HG02973 (cell line): ENCODE results near the gene GFM1.

Source experiments
- ATAC-seq: cut with Tn5 transposase; IDR thresholded peaks from one replicate; pipeline ENCODE4 v1.9.1; 2021; ENCODE audit warnings: moderate library complexity; ENCODE audit not compliant: unreplicated experiment

The GFM1 gene

GRCh38 chr3:158644345-158644908 is at the start of gene GFM1:
Gene GFM1 (plus strand): TSS chr3:158644527. CDS start chr3:158644635, 108 bp downstream.
- peak; percentile 99 for ATAC-seq

- ATAC-seq = no peak
Measured at GRCh38 chr3:158600787-158601186, 43.5 kb upstream of the GFM1 start.

GRCh38 chr3:158602227-158602626 is 42.1 kb upstream of the GFM1 start:
- ATAC-seq = no peak

- ATAC-seq = no peak
Measured at GRCh38 chr3:158617982-158618875, 26.1 kb upstream of the GFM1 start.

GRCh38 chr3:158625881-158626280 is 18.4 kb upstream of the GFM1 start:
- no peak for ATAC-seq

GRCh38 chr3:158631981-158632380 is 12.3 kb upstream of the GFM1 start:
- no peak for ATAC-seq

GRCh38 chr3:158640646-158641045 is 3.7 kb upstream of the GFM1 start:
- no peak for ATAC-seq

GRCh38 chr3:158642005-158642404 is 2.3 kb upstream of the GFM1 start:
- ATAC-seq = no peak

- ATAC-seq = no peak
Measured at GRCh38 chr3:158642474-158643210, 1.7 kb upstream of the GFM1 start.

GRCh38 chr3:158649791-158650190 is 5.5 kb downstream of the GFM1 start:
- no peak for ATAC-seq

GRCh38 chr3:158651192-158651591 is 6.9 kb downstream of the GFM1 start:
- ATAC-seq = no peak

- ATAC-seq = no peak
Measured at GRCh38 chr3:158652463-158652862, 8.1 kb downstream of the GFM1 start.

GRCh38 chr3:158658889-158659288 is 14.6 kb downstream of the GFM1 start:
- no peak for ATAC-seq

GRCh38 chr3:158659454-158660237 is 15.3 kb downstream of the GFM1 start:
- peak; percentile 85 for ATAC-seq

GRCh38 chr3:158660711-158661110 is 16.4 kb downstream of the GFM1 start:
- no peak for ATAC-seq

GRCh38 chr3:158663246-158663645 is 18.9 kb downstream of the GFM1 start:
- ATAC-seq = no peak

GRCh38 chr3:158663832-158664231 is 19.5 kb downstream of the GFM1 start:
- ATAC-seq = no peak

- no peak for ATAC-seq
Measured at GRCh38 chr3:158666416-158666815, 22.1 kb downstream of the GFM1 start.

GRCh38 chr3:158668506-158668905 is 24.2 kb downstream of the GFM1 start:
- no peak for ATAC-seq

GRCh38 chr3:158671821-158672214 is 27.5 kb downstream of the GFM1 start:
- ATAC-seq = no peak
